H1 (cell line): ENCODE data around the gene MEF2C. TPM values are rescaled to one million over a fixed set of nuclear protein-coding genes. Genes with fewer than 3 reads are reported as not detected.

ENCODE experiments used
- CBX5 ChIP-seq: fragments of 300-800, 300-1000 bp; sonication (generic); IDR thresholded peaks from 2 replicates; pipeline ENCODE4 v1.7.1; 2016; ENCODE audit warnings: antibody characterized with exemption, low read length, low read depth
- JUND ChIP-seq: IDR thresholded peaks from 2 replicates; pipeline ENCODE4 v1.6.1; 2011; ENCODE audit warnings: mild to moderate bottlenecking, improper control_type of control experiment, low read length
- MAX ChIP-seq: IDR thresholded peaks from 2 replicates; pipeline ENCODE4 v1.6.1; 2012; ENCODE audit warnings: inconsistent platforms
- NANOG ChIP-seq: IDR thresholded peaks from 2 replicates; pipeline ENCODE4 v1.6.1; 2011; ENCODE audit warnings: low read length, low read depth, mild to moderate bottlenecking, inconsistent platforms; ENCODE audit not compliant: insufficient read depth, poor library complexity, severe bottlenecking
- TAF7 ChIP-seq: optimal IDR thresholded peaks from 2 replicates; pipeline ENCODE3; 2011; ENCODE audit warnings: low read depth, mild to moderate bottlenecking, inconsistent platforms, low read length, moderate library complexity, borderline replicate concordance
- polyA plus RNA-seq, 7 experiments: library from polyadenylated mRNA; depleted of rRNA in 3 of 7; stranded (reverse) in 5 of 7; unstranded in 2 of 7; fragments of >200 nt in 5 of 7; fragments of 200-250 nt in 2 of 7; gene quantifications; 1 replicate in 5 of 7; 2 replicates in 1 of 7; 4 replicates in 1 of 7; pipeline versions ENCODE4 v1.2.1 to v1.2.3, GENCODE V29; 2011 to 2013; ENCODE audit warnings: missing spikeins in 2 of 7, mixed read lengths in 2 of 7
- total RNA-seq: library from RNA; stranded (reverse); fragmentation: NEBNext Ultra II Directional; extraction: Animal tissue kit (Norgen Biotek cat#: 25700); gene quantifications from 2 replicates; pipeline ENCODE4 v1.2.1, GENCODE V29; 2021

MEF2C gene
- total and polyA plus RNA-seq, 2 of the 8 experiments (the other 6 are each of a cell fraction or from before 2014, with no cell fraction given), result 0.59 to 0.99 TPM

- TF ChIP-seq JUND, result no peak
- TF ChIP-seq MAX, result no peak
- TF ChIP-seq CBX5, result no peak
- no peak for TF ChIP-seq NANOG
- TF ChIP-seq TAF7, result no peak
These were observed 40.2 kb downstream of the MEF2C start (continued) for GRCh38 chr5:88842784-88843183.
